ENCODE data around the gene EMILIN3. TPM values are rescaled to one million over a fixed set of nuclear protein-coding genes. Genes with fewer than 3 reads are reported as not detected.

The EMILIN3 gene
- total RNA-seq, 2 experiments from 2014 or later, result not detected

DNA sequence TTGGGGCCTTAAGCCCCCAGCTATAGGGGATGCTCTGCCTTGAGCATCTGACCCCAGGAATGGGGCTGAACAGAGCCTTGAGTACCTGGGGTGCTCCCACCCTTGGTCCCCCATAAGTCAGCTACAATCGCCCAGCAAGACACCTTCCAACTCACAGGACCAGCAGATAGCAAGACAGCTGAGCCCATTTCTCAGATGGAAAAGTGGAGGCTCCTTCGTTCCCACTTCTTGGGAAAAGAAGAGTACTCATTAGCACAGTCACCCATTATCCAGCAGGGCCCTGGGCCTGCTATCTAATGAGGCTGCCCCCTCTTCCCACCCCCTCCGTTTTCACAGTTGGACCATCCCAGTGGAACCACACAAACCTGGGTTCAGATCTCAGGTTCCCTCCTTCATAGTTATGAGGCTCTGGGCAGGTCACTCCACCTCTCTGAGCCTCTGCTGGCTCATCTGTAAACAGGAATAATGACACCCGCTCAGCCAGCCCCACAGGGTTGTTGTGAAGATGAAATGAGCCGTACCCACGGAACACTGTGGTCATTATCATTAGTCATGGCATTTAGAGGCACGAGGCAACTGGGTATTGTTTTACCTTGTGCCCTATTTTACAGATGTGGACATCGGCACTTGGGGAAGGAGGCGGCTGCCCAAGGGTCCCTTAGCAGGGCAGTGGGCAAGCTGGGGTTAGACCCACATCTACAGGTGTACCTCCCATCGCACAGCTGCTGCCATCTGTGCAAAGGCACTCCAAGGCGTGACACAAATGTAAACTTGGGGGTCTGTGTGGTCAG, 21.5 kb downstream of the EMILIN3 start:
- Histone ChIP-seq H3K27ac (ENCODE audit: low read depth, low read length, poor library complexity, severe bottlenecking) (no peak overlapping the region), H2AFZ (ENCODE audit: low read length) (no peak overlapping the region), H3K79me2 (ENCODE audit: insufficient read depth, low read depth, low read length) (no peaks in the 10 kb centered on the region), H3K4me2 (ENCODE audit: low read length) (no peak overlapping the region), H3K36me3 (ENCODE audit: insufficient read depth, low read length) (no peaks in the 10 kb centered on the region), H3K9me2 (ENCODE audit: insufficient read depth, low read length) (no peaks in the 10 kb centered on the region), H3K9me3 (ENCODE audit: low read length) (no peaks in the 10 kb centered on the region), H3K4me3 (ENCODE audit: low read depth, low read length, poor library complexity, severe bottlenecking) (no peak overlapping the region), H3K4me1 (ENCODE audit: insufficient read depth, low read length, poor library complexity, severe bottlenecking) (peaks cover 6% of the 10 kb centered on the region), H4K20me1 (ENCODE audit: insufficient read depth, low read length) (no peaks in the 10 kb centered on the region)
- CTCF ChIA-PET (ENCODE audit: unreplicated experiment), result no interaction called here
- TF ChIP-seq, protein P1, sequence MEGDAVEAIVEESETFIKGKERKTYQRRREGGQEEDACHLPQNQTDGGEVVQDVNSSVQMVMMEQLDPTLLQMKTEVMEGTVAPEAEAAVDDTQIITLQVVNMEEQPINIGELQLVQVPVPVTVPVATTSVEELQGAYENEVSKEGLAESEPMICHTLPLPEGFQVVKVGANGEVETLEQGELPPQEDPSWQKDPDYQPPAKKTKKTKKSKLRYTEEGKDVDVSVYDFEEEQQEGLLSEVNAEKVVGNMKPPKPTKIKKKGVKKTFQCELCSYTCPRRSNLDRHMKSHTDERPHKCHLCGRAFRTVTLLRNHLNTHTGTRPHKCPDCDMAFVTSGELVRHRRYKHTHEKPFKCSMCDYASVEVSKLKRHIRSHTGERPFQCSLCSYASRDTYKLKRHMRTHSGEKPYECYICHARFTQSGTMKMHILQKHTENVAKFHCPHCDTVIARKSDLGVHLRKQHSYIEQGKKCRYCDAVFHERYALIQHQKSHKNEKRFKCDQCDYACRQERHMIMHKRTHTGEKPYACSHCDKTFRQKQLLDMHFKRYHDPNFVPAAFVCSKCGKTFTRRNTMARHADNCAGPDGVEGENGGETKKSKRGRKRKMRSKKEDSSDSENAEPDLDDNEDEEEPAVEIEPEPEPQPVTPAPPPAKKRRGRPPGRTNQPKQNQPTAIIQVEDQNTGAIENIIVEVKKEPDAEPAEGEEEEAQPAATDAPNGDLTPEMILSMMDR (conservative IDR thresholded peaks at IDR 0.05; ENCODE audit: low read length), result no peak
- no peak for TF ChIP-seq EZH2phosphoT487 (IDR thresholded peaks at IDR 0.05; ENCODE audit: borderline replicate concordance, low read depth, low read length)
- DNase-seq (ENCODE audit: low spot score), result no peak
- BruUV-seq (replicated peaks), result no TSS peak
- POLR2A ChIA-PET, result interaction anchor here (1.3 kb wide), 1 partner anchor 41 kb away, joined by 4 read pairs; no protein-coding TSS in a partner anchor
- intact Hi-C loops (cut with micrococcal nuclease; ENCODE audit: unreplicated experiment), result no loop called here

DNA sequence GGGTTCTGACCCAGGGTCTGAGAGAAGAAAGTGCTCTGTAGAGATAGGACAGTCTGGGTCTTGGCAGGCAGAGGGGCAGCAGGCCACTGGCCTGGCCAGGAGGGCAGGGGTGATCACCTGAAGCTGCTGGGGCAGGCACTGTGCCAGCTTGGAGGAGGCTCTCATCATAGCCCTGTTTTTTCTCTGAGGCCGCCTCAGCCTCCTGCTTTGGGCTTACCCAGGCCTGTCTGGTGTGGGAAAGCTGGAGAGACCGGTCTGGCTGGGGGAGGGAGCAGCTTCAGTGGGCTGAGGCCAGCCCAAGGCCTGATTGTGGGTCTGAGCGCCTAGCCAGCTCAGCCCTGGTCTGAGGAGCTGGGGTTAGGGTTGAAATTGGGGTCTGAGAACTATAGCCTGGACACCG, 22.1 kb downstream of the EMILIN3 start:
- no TSS peak for BruUV-seq (replicated peaks)
- Histone ChIP-seq H3K27ac (ENCODE audit: low read depth, low read length, poor library complexity, severe bottlenecking) (no peak overlapping the region), H3K4me1 (ENCODE audit: insufficient read depth, low read length, poor library complexity, severe bottlenecking) (peaks cover 7% of the 10 kb centered on the region), H3K4me2 (ENCODE audit: low read length) (no peak overlapping the region), H3K9me3 (ENCODE audit: low read length) (no peaks in the 10 kb centered on the region), H3K9me2 (ENCODE audit: insufficient read depth, low read length) (no peaks in the 10 kb centered on the region), H3K36me3 (ENCODE audit: insufficient read depth, low read length) (no peaks in the 10 kb centered on the region), H4K20me1 (ENCODE audit: insufficient read depth, low read length) (no peaks in the 10 kb centered on the region), H3K79me2 (ENCODE audit: insufficient read depth, low read depth, low read length) (no peaks in the 10 kb centered on the region), H2AFZ (ENCODE audit: low read length) (no peak overlapping the region), H3K4me3 (ENCODE audit: low read depth, low read length, poor library complexity, severe bottlenecking) (no peak overlapping the region)
- no peak for DNase-seq (ENCODE audit: low spot score)
- intact Hi-C loops (cut with micrococcal nuclease; ENCODE audit: unreplicated experiment), result no loop called here
- POLR2A ChIA-PET, result interaction anchor here (1.3 kb wide), 1 partner anchor 40 kb away, joined by 4 read pairs; no protein-coding TSS in a partner anchor
- CTCF ChIA-PET (ENCODE audit: unreplicated experiment), result no interaction called here
- TF ChIP-seq EZH2phosphoT487 (IDR thresholded peaks at IDR 0.05; ENCODE audit: borderline replicate concordance, low read depth, low read length), result no peak
- TF ChIP-seq, protein P1 (conservative IDR thresholded peaks at IDR 0.05; ENCODE audit: low read length), result no peak
